Measurements from ENCODE around the gene RUNX2.

The RUNX2 gene

GRCh38 chr6:45415315-45415714 lies 87.2 kb downstream of the RUNX2 start:
- no peak for DNase-seq (ENCODE audit: low spot score)

- no peak for DNase-seq (ENCODE audit: low spot score)
Observed at GRCh38 chr6:45415788-45416518, 87.8 kb downstream of the RUNX2 start.

- DNase-seq (ENCODE audit: low spot score): no peak
Observed at GRCh38 chr6:45416700-45417099, 88.6 kb downstream of the RUNX2 start.

GRCh38 chr6:45417436-45417835 lies 89.3 kb downstream of the RUNX2 start:
- DNase-seq (ENCODE audit: low spot score): no peak

- DNase-seq (ENCODE audit: low spot score): no peak
Observed at GRCh38 chr6:45419571-45420082, 91.5 kb downstream of the RUNX2 start.

- no peak for DNase-seq (ENCODE audit: low spot score)
Observed at GRCh38 chr6:45420083-45420908, 92.2 kb downstream of the RUNX2 start.

GRCh38 chr6:45420909-45421708 lies 93.0 kb downstream of the RUNX2 start:
- no peak for DNase-seq (ENCODE audit: low spot score)

- DNase-seq (ENCODE audit: low spot score): peak; percentile 76
Observed at GRCh38 chr6:45421709-45422502, 93.8 kb downstream of the RUNX2 start.

GRCh38 chr6:45422503-45423110 lies 94.5 kb downstream of the RUNX2 start:
- DNase-seq (ENCODE audit: low spot score): no peak

- DNase-seq (ENCODE audit: low spot score): no peak
Observed at GRCh38 chr6:45423111-45423823, 95.1 kb downstream of the RUNX2 start.

- DNase-seq (ENCODE audit: low spot score): no peak
Observed at GRCh38 chr6:45423824-45424450, 95.8 kb downstream of the RUNX2 start.

GRCh38 chr6:45424451-45424861 lies 96.3 kb downstream of the RUNX2 start:
- no peak for DNase-seq (ENCODE audit: low spot score)

GRCh38 chr6:45426251-45426650 lies 98.1 kb downstream of the RUNX2 start:
- DNase-seq (ENCODE audit: low spot score): no peak

GRCh38 chr6:45427726-45428125 lies 99.6 kb downstream of the RUNX2 start:
- no peak for DNase-seq (ENCODE audit: low spot score)

GRCh38 chr6:45428727-45429126 lies 100.6 kb downstream of the RUNX2 start:
- DNase-seq (ENCODE audit: low spot score): no peak

- no peak for DNase-seq (ENCODE audit: low spot score)
Observed at GRCh38 chr6:45430590-45431202, 102.6 kb downstream of the RUNX2 start.

- no peak for DNase-seq (ENCODE audit: low spot score)
Observed at GRCh38 chr6:45431317-45432065, 103.4 kb downstream of the RUNX2 start.

- DNase-seq (ENCODE audit: low spot score): no peak
Observed at GRCh38 chr6:45432977-45433376, 104.8 kb downstream of the RUNX2 start.
